Measurements from ENCODE around the gene ST7L. TPM values are rescaled to one million over a fixed set of nuclear protein-coding genes. Genes with fewer than 3 reads are reported as not detected.

The ST7L gene
- total RNA-seq, 4 donors from 2014 or later, result 18.2 to 34.1 (median 19.9) TPM

GRCh38 chr1:112528076-112528475 is 90.9 kb downstream of the ST7L start:
- H3K4me1 ChIP-seq, result no peaks in the 10 kb centered on the region
- ATAC-seq, result no peak
- peaks cover 0 to 58% of the 10 kb centered on the region in 2 donors for H3K36me3 ChIP-seq
- H3K4me3 ChIP-seq, result no peak overlapping the region
- no peak overlapping the region for H3K27ac ChIP-seq
- H3K27me3 ChIP-seq, result no peaks in the 10 kb centered on the region
- no peak for TF ChIP-seq EP300 (IDR thresholded peaks at IDR 0.05)
- no peak for TF ChIP-seq POLR2AphosphoS5 (IDR thresholded peaks at IDR 0.05)
- no peak for TF ChIP-seq POLR2A (IDR thresholded peaks at IDR 0.05)
- TF ChIP-seq, protein P1, sequence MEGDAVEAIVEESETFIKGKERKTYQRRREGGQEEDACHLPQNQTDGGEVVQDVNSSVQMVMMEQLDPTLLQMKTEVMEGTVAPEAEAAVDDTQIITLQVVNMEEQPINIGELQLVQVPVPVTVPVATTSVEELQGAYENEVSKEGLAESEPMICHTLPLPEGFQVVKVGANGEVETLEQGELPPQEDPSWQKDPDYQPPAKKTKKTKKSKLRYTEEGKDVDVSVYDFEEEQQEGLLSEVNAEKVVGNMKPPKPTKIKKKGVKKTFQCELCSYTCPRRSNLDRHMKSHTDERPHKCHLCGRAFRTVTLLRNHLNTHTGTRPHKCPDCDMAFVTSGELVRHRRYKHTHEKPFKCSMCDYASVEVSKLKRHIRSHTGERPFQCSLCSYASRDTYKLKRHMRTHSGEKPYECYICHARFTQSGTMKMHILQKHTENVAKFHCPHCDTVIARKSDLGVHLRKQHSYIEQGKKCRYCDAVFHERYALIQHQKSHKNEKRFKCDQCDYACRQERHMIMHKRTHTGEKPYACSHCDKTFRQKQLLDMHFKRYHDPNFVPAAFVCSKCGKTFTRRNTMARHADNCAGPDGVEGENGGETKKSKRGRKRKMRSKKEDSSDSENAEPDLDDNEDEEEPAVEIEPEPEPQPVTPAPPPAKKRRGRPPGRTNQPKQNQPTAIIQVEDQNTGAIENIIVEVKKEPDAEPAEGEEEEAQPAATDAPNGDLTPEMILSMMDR (IDR thresholded peaks at IDR 0.05), result no peak
- H3K9me3 ChIP-seq, result no peaks in the 10 kb centered on the region

GRCh38 chr1:112527266-112528010 is 91.5 kb downstream of the ST7L start:
- 40 to 65% methylated on average over 2 to 3 of the region's 4 CpGs for WGBS, 2 donors (ENCODE audit: low coverage in 1 of 2)
- ATAC-seq, result no peak
- Histone ChIP-seq H3K36me3 (peaks cover 0 to 62% of the 10 kb centered on the region in 2 donors), H3K27ac (no peak overlapping the region), H3K4me3 (no peak overlapping the region), H3K27me3 (no peaks in the 10 kb centered on the region), H3K4me1 (no peaks in the 10 kb centered on the region), H3K9me3 (no peaks in the 10 kb centered on the region)
- no peak for TF ChIP-seq POLR2A (IDR thresholded peaks at IDR 0.05)
- TF ChIP-seq EP300 (IDR thresholded peaks at IDR 0.05), result no peak
- TF ChIP-seq POLR2AphosphoS5 (IDR thresholded peaks at IDR 0.05), result no peak

GRCh38 chr1:112524986-112525385 is 94.0 kb downstream of the ST7L start:
- no peak for ATAC-seq

DNA sequence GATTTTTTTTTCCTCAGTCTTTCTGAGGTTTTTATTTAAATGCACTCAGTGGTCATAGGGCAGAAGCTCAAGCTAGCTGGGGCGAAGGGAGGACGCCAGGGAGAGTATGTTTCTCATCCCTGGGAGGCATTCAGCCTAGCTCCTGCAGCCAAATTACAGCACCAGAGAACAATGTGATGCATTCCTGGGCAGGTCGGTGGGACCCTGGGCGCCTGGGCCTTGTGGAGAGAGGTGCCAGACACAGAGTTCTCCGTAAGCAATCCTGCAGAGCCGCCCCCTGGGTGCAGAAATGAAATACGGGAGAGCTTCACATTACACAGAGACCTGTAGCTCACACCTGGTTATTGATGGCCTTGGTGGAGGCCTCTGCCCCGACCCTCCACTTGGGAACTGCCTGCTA is 94.7 kb downstream of the ST7L start:
- Histone ChIP-seq H3K4me1 (no peaks in the 10 kb centered on the region), H3K27me3 (no peaks in the 10 kb centered on the region), H3K9me3 (no peaks in the 10 kb centered on the region), H3K27ac (no peak overlapping the region), H3K36me3 (peaks cover 0 to 60% of the 10 kb centered on the region in 2 donors), H3K4me3 (no peak overlapping the region)
- no peak for ATAC-seq
- TF ChIP-seq POLR2AphosphoS5 (IDR thresholded peaks at IDR 0.05), result no peak
- TF ChIP-seq POLR2A (IDR thresholded peaks at IDR 0.05), result no peak
- TF ChIP-seq, protein P1 (IDR thresholded peaks at IDR 0.05), result no peak
- no peak for TF ChIP-seq EP300 (IDR thresholded peaks at IDR 0.05)
- 17% methylated on average over 1 of the region's 8 CpGs; no CpG with 5 or more reads in 1 of the 2 donors for WGBS, 2 donors (ENCODE audit: low coverage in 1 of 2)

More at GRCh38 chr1:112524986-112525385, 94.0 kb downstream of the ST7L start:
- H3K9me3 ChIP-seq, result no peaks in the 10 kb centered on the region
- 92 to 100% methylated on average over 1 of the region's 1 CpG for WGBS, 2 donors (ENCODE audit: low coverage in 1 of 2)
- no peaks in the 10 kb centered on the region for H3K4me1 ChIP-seq
- H3K36me3 ChIP-seq, result peaks cover 0 to 63% of the 10 kb centered on the region in 2 donors
- no peak overlapping the region for H3K27ac ChIP-seq
- TF ChIP-seq, protein P1 (IDR thresholded peaks at IDR 0.05), result no peak
- TF ChIP-seq EP300 (IDR thresholded peaks at IDR 0.05) (no peak), POLR2AphosphoS5 (IDR thresholded peaks at IDR 0.05) (no peak), POLR2A (IDR thresholded peaks at IDR 0.05) (no peak)
- H3K4me3 ChIP-seq, result no peak overlapping the region
- no peaks in the 10 kb centered on the region for H3K27me3 ChIP-seq

GRCh38 chr1:112522621-112523020 is 96.3 kb downstream of the ST7L start:
- H3K36me3 ChIP-seq, result peaks cover 0 to 51% of the 10 kb centered on the region in 2 donors
- no peak overlapping the region for H3K27ac ChIP-seq
- H3K9me3 ChIP-seq, result no peaks in the 10 kb centered on the region
- 100% methylated on average over 1 of the region's 1 CpG; no CpG with 5 or more reads in 1 of the 2 donors for WGBS, 2 donors (ENCODE audit: low coverage in 1 of 2)
- no peaks in the 10 kb centered on the region for H3K27me3 ChIP-seq
- TF ChIP-seq EP300 (IDR thresholded peaks at IDR 0.05) (no peak), POLR2AphosphoS5 (IDR thresholded peaks at IDR 0.05) (no peak), POLR2A (IDR thresholded peaks at IDR 0.05) (no peak)
- TF ChIP-seq, protein P1 (IDR thresholded peaks at IDR 0.05), result no peak
- no peak for ATAC-seq
- no peak overlapping the region for H3K4me3 ChIP-seq
- no peaks in the 10 kb centered on the region for H3K4me1 ChIP-seq
